ENCODE measurements around the gene PRMT5.
A peak's percentile ranks its signal among the peaks of the same experiment; 100 is the strongest.

The PRMT5 gene

GRCh38 chr14:22872833-22873520 lies 56.2 kb downstream of the PRMT5 start:
- DNase-seq = no peak

GRCh38 chr14:22872033-22872832 lies 56.9 kb downstream of the PRMT5 start:
- DNase-seq = peak; percentile 64 to 72

GRCh38 chr14:22871224-22872032 lies 57.7 kb downstream of the PRMT5 start, which contains the start of gene LRP10:
Gene LRP10, plus strand, starts transcription at chr14:22871740. Its CDS starts 564 bp downstream, at chr14:22872304.
- DNase-seq = peak; percentile 79

GRCh38 chr14:22870811-22871223 lies 58.4 kb downstream of the PRMT5 start:
- peak in 1 of 2 experiments; percentile 79 for DNase-seq

All from Kasumi-1 (cell line).